Astrocyte (in vitro differentiated cells and primary cell): ENCODE measurements around the gene CHST5. TPM values are rescaled to one million over a fixed set of nuclear protein-coding genes. Genes with fewer than 3 reads are reported as not detected.

ENCODE experiments used
- DNase-seq: peaks from one replicate; pipeline ENCODE4 v3.0.0-alpha.2; 2010; ENCODE audit warnings: low read depth
- FAIRE-seq: peaks from 2 replicates; lab custom pipeline; 2011; peaks lifted over from hg19 to GRCh38; lab: Jason Lieb, UNC
- H2AFZ ChIP-seq: 2 replicates; pipeline ENCODE4 v1.6.0; 2012; ENCODE audit warnings: low read depth, low read length, inconsistent platforms
- H3K27ac ChIP-seq: 2 replicates; pipeline ENCODE4 v1.5.1; 2011; ENCODE audit warnings: low read depth, low read length, inconsistent platforms
- H3K27me3 ChIP-seq: 2 replicates; pipeline ENCODE4 v1.6.0; 2011; ENCODE audit warnings: low read length, inconsistent platforms; ENCODE audit not compliant: insufficient read depth
- H3K36me3 ChIP-seq: 2 replicates; pipeline ENCODE4 v1.5.1; 2011; ENCODE audit warnings: low read length, inconsistent platforms; ENCODE audit not compliant: insufficient read depth
- H3K4me1 ChIP-seq: 2 replicates; pipeline ENCODE4 v1.5.1; 2011; ENCODE audit warnings: low read length, inconsistent platforms; ENCODE audit not compliant: insufficient read depth
- H3K4me2 ChIP-seq: 2 replicates; pipeline ENCODE4 v1.6.0; 2012; ENCODE audit warnings: low read length, inconsistent platforms
- H3K4me3 ChIP-seq: 2 replicates; pipeline ENCODE4 v1.5.1; 2011; ENCODE audit warnings: low read depth, mild to moderate bottlenecking, low read length, inconsistent platforms; ENCODE audit not compliant: insufficient read depth
- H3K79me2 ChIP-seq: 2 replicates; pipeline ENCODE4 v1.6.0; 2012; ENCODE audit warnings: mild to moderate bottlenecking, low read length, inconsistent platforms; ENCODE audit not compliant: insufficient read depth
- H3K9ac ChIP-seq: 2 replicates; pipeline ENCODE4 v1.6.0; 2012; ENCODE audit warnings: mild to moderate bottlenecking, low read length, inconsistent platforms
- H3K9me3 ChIP-seq: 2 replicates; pipeline ENCODE4 v1.5.1; 2012; ENCODE audit warnings: low read depth, mild to moderate bottlenecking, low read length, inconsistent platforms; ENCODE audit not compliant: insufficient read depth
- H4K20me1 ChIP-seq: 2 replicates; pipeline ENCODE4 v1.6.0; 2012; ENCODE audit warnings: low read length, inconsistent platforms; ENCODE audit not compliant: insufficient read depth
- H3K27ac Mint-ChIP-seq: one replicate; pipeline ENCODE4 v1.8.0; 2021; ENCODE audit warnings: mild to moderate bottlenecking, mixed read lengths; ENCODE audit not compliant: unreplicated experiment
- H3K27me3 Mint-ChIP-seq: one replicate; pipeline ENCODE4 v1.8.0; 2021; ENCODE audit warnings: low read depth, mixed read lengths; ENCODE audit not compliant: unreplicated experiment
- H3K36me3 Mint-ChIP-seq: one replicate; pipeline ENCODE4 v1.8.0; 2021; ENCODE audit warnings: low read depth, mixed read lengths; ENCODE audit not compliant: unreplicated experiment
- H3K4me1 Mint-ChIP-seq: one replicate; pipeline ENCODE4 v1.8.0; 2021; ENCODE audit warnings: low read depth, mixed read lengths; ENCODE audit not compliant: unreplicated experiment
- H3K4me3 Mint-ChIP-seq: one replicate; pipeline ENCODE4 v1.8.0; 2021; ENCODE audit warnings: mild to moderate bottlenecking, moderate library complexity, mixed read lengths; ENCODE audit not compliant: unreplicated experiment
- H3K9me3 Mint-ChIP-seq: one replicate; pipeline ENCODE4 v1.8.0; 2021; ENCODE audit warnings: mild to moderate bottlenecking, mixed read lengths; ENCODE audit not compliant: unreplicated experiment
- CTCF ChIP-seq: IDR thresholded peaks from 2 replicates; pipeline ENCODE4 v1.5.1; 2011; ENCODE audit warnings: low read depth, mild to moderate bottlenecking, inconsistent platforms, low read length, moderate library complexity; ENCODE audit not compliant: insufficient read depth
- EZH2 ChIP-seq: IDR thresholded peaks from 2 replicates; pipeline ENCODE4 v1.6.1; 2012; ENCODE audit warnings: mild to moderate bottlenecking, low read length, inconsistent platforms; ENCODE audit not compliant: insufficient read depth
- total RNA-seq: library from RNA; stranded (reverse); gene quantifications from 2 replicates; pipeline ENCODE4 v1.2.1, GENCODE V29; 2021

The CHST5 gene
- total RNA-seq, 1 donor from 2014 or later: 0.09 TPM

- H3K27ac Mint-ChIP-seq: peak within 1 kb of the TSS; percentile 94
- H3K36me3 ChIP-seq: peaks cover 29% of the 10 kb centered on the region
- peaks cover 16% of the 10 kb centered on the region for H3K4me1 Mint-ChIP-seq
- H3K9ac ChIP-seq: peak within 1 kb of the TSS; percentile 91
- H3K27ac ChIP-seq: peak within 1 kb of the TSS; percentile 83
- peak within 1 kb of the TSS; percentile 95 for H3K4me3 ChIP-seq
- no peak for TF ChIP-seq EZH2
- peaks cover 8% of the 10 kb centered on the region for H3K36me3 Mint-ChIP-seq
- no peaks in the 10 kb centered on the region for H3K9me3 ChIP-seq
- H3K27me3 ChIP-seq: peaks cover 9% of the 10 kb centered on the region
- FAIRE-seq: no peak
- H3K4me2 ChIP-seq: peak within 1 kb of the TSS; percentile 100
- peaks cover 11% of the 10 kb centered on the region for H3K4me1 ChIP-seq
- no peaks in the 10 kb centered on the region for H3K9me3 Mint-ChIP-seq
- H3K27me3 Mint-ChIP-seq: no peaks in the 10 kb centered on the region
- H3K79me2 ChIP-seq: peaks cover 28% of the 10 kb centered on the region
- peaks cover 48% of the 10 kb centered on the region for H4K20me1 ChIP-seq
- DNase-seq: peak; percentile 38
- H3K4me3 Mint-ChIP-seq: peak within 1 kb of the TSS; percentile 98
- H2AFZ ChIP-seq: peak within 1 kb of the TSS; percentile 93
Observed at GRCh38 chr16:75566040-75566757, 30.3 kb upstream of the CHST5 start, which contains the start of gene GABARAPL2. TSS of gene GABARAPL2 (plus strand) at chr16:75566379. CDS start at chr16:75566487, 108 bp downstream.

- no peaks in the 10 kb centered on the region for H3K9me3 Mint-ChIP-seq
- H3K4me3 ChIP-seq: peak overlapping the region; percentile 95
- peaks cover 11% of the 10 kb centered on the region for H3K4me1 ChIP-seq
- peak overlapping the region; percentile 91 for H3K9ac ChIP-seq
- peak overlapping the region; percentile 93 for H2AFZ ChIP-seq
- DNase-seq: no peak
- H3K27ac Mint-ChIP-seq: peak overlapping the region; percentile 94
- H3K27me3 Mint-ChIP-seq: no peaks in the 10 kb centered on the region
- H3K27me3 ChIP-seq: peaks cover 9% of the 10 kb centered on the region
- H3K36me3 Mint-ChIP-seq: peaks cover 8% of the 10 kb centered on the region
- H3K36me3 ChIP-seq: peaks cover 27% of the 10 kb centered on the region
- peak overlapping the region; percentile 100 for H3K4me2 ChIP-seq
- H3K27ac ChIP-seq: peak overlapping the region; percentile 83
- FAIRE-seq: no peak
- TF ChIP-seq CTCF (no peak), EZH2 (no peak)
- H4K20me1 ChIP-seq: peaks cover 42% of the 10 kb centered on the region
- H3K9me3 ChIP-seq: no peaks in the 10 kb centered on the region
- H3K4me3 Mint-ChIP-seq: peak overlapping the region; percentile 98
- H3K79me2 ChIP-seq: peaks cover 28% of the 10 kb centered on the region
- peaks cover 16% of the 10 kb centered on the region for H3K4me1 Mint-ChIP-seq
Observed at GRCh38 chr16:75565640-75566039, 29.7 kb upstream of the CHST5 start.

GRCh38 chr16:75559564-75560372 lies 23.9 kb upstream of the CHST5 start:
- DNase-seq (peak; percentile 73), FAIRE-seq (no peak)
- Histone ChIP-seq H3K36me3 (no peaks in the 10 kb centered on the region), H4K20me1 (no peaks in the 10 kb centered on the region), H3K27ac (no peak overlapping the region), H2AFZ (peak overlapping the region; percentile 32), H3K4me2 (peak overlapping the region; percentile 26), H3K27me3 (peaks cover 9% of the 10 kb centered on the region), H3K4me3 (no peak overlapping the region), H3K4me1 (peaks cover 7% of the 10 kb centered on the region), H3K9me3 (no peaks in the 10 kb centered on the region), H3K9ac (no peak overlapping the region), H3K79me2 (no peaks in the 10 kb centered on the region)
- TF ChIP-seq CTCF (no peak), EZH2 (no peak)
- no peaks in the 10 kb centered on the region for H3K36me3 Mint-ChIP-seq
- no peaks in the 10 kb centered on the region for H3K27me3 Mint-ChIP-seq
- peak overlapping the region; percentile 20 for H3K4me3 Mint-ChIP-seq
- H3K9me3 Mint-ChIP-seq: no peaks in the 10 kb centered on the region
- peaks cover 4% of the 10 kb centered on the region for H3K4me1 Mint-ChIP-seq
- no peak overlapping the region for H3K27ac Mint-ChIP-seq
